ENCODE measurements around the gene MEIS2.

GRCh38 chr15:37078566-37078965 lies 21.8 kb downstream of the MEIS2 start:
- TF ChIP-seq CTCF (IDR thresholded peaks at IDR 0.05; ENCODE audit: low read depth, low read length) (no peak), MYC (IDR thresholded peaks at IDR 0.05; ENCODE audit: low read depth, low read length) (no peak), POLR2A (IDR thresholded peaks at IDR 0.05; ENCODE audit: extremely low read depth, insufficient read length) (no peak), MAX (IDR thresholded peaks at IDR 0.05; ENCODE audit: low read depth, low read length) (no peak)

Data from NB4 (cell line).